Endothelial cell of umbilical vein (primary cell): ENCODE data around the gene RAB37. TPM values are rescaled to one million over a fixed set of nuclear protein-coding genes. Genes with fewer than 3 reads are reported as not detected.

Source experiments
- BruUV-seq: library from RNA; stranded (reverse); fragments of 400-500 nt; replicated peaks from 2 replicates; lab custom pipeline; 2021; lab: Mats Ljungman, UMichigan
- CTCF ChIA-PET: fragments of 300-600, 350-600 bp; sonication (Branson Sonifier 250); formaldehyde crosslinking; loops from one replicate; lab custom pipeline; 2021; ENCODE audit warnings: antibody characterized with exemption, inconsistent platforms; lab: Charles Lee
- POLR2A ChIA-PET: fragments of 300-600, 350-600 bp; sonication (Branson Sonifier 250); formaldehyde crosslinking; loops from one replicate; lab custom pipeline; 2021; ENCODE audit warnings: antibody characterized with exemption, inconsistent platforms; lab: Charles Lee
- DNase-seq: peaks from one replicate; pipeline ENCODE4 v3.0.0-alpha.2; 2011; ENCODE audit warnings: low read depth, low spot score
- FAIRE-seq: peaks from 2 replicates; lab custom pipeline; 2011; peaks lifted over from hg19 to GRCh38; lab: Jason Lieb, UNC
- H2AFZ ChIP-seq: 2 replicates; pipeline ENCODE4 v1.6.0; 2012; ENCODE audit warnings: low read depth, low read length, control low read depth, inconsistent platforms
- H3K27ac ChIP-seq: 2 replicates; pipeline ENCODE4 v1.5.1; 2011; ENCODE audit warnings: low read depth, mild to moderate bottlenecking, control low read depth, low read length, moderate library complexity; ENCODE audit not compliant: insufficient read depth
- H3K27me3 ChIP-seq, 2 experiments: 2 replicates each; pipeline versions ENCODE4 v1.6.0 to v1.6.1; 2011; ENCODE audit warnings: low read length in 2 of 2, mixed read lengths in 1 of 2; ENCODE audit not compliant: control insufficient read depth in 2 of 2, insufficient read depth in 2 of 2
- H3K36me3 ChIP-seq, 2 experiments: 2 replicates in 1 of 2; 3 replicates in 1 of 2; pipeline ENCODE4 v1.5.1; 2011; ENCODE audit warnings: low read length in 2 of 2, mild to moderate bottlenecking in 1 of 2, moderate library complexity in 1 of 2; ENCODE audit not compliant: control insufficient read depth in 2 of 2, insufficient read depth in 2 of 2; ENCODE audit errors: extremely low read depth in 1 of 2
- H3K4me1 ChIP-seq: 3 replicates; pipeline ENCODE4 v1.5.1; 2011; ENCODE audit warnings: mild to moderate bottlenecking, low read length; ENCODE audit not compliant: control insufficient read depth, insufficient read depth; ENCODE audit errors: extremely low read depth
- H3K4me2 ChIP-seq: 2 replicates; pipeline ENCODE4 v1.6.1; 2011; ENCODE audit warnings: low read length, control low read depth, mixed read lengths; ENCODE audit not compliant: insufficient read depth
- H3K4me3 ChIP-seq, 3 experiments: fragments of 200-600 bp in 1 of 3; sonication (generic), shearing (Covaris generic) in 1 of 3; replicated peaks in 1 of 3; 2 replicates each; pipeline ENCODE4 v1.5.1; 2011 to 2016; ENCODE audit warnings: control low read depth in 3 of 3, low read length in 3 of 3, mild to moderate bottlenecking in 2 of 3, inconsistent platforms in 1 of 3, low read depth in 1 of 3, moderate library complexity in 1 of 3; ENCODE audit not compliant: insufficient read depth in 1 of 3
- H3K79me2 ChIP-seq: 2 replicates; pipeline ENCODE4 v1.6.0; 2012; ENCODE audit warnings: low read length, inconsistent platforms; ENCODE audit not compliant: control insufficient read depth, insufficient read depth
- H3K9ac ChIP-seq: replicated peaks from 2 replicates; pipeline ENCODE3; 2011; ENCODE audit warnings: low read length, control low read depth; ENCODE audit not compliant: insufficient read depth; ENCODE audit errors: extremely low read depth
- H3K9me1 ChIP-seq: replicated peaks from 3 replicates; pipeline ENCODE4 v1.6.0; 2011; ENCODE audit warnings: mild to moderate bottlenecking, low read length; ENCODE audit not compliant: control insufficient read depth, insufficient read depth; ENCODE audit errors: extremely low read depth
- H3K9me3 ChIP-seq: replicated peaks from 2 replicates; pipeline ENCODE4 v1.5.1; 2012; ENCODE audit warnings: low read length, inconsistent platforms; ENCODE audit not compliant: control insufficient read depth, insufficient read depth
- H4K20me1 ChIP-seq: replicated peaks from 2 replicates; pipeline ENCODE3; 2011; ENCODE audit warnings: mild to moderate bottlenecking, low read length; ENCODE audit not compliant: control insufficient read depth, insufficient read depth; ENCODE audit errors: extremely low read depth
- EZH2 ChIP-seq: IDR thresholded peaks from 2 replicates; pipeline ENCODE4 v1.6.1; 2012; ENCODE audit warnings: borderline replicate concordance, low read depth, mild to moderate bottlenecking, moderate library complexity, low read length, inconsistent platforms; ENCODE audit not compliant: severe bottlenecking
- FOS ChIP-seq: IDR thresholded peaks from 2 replicates; pipeline ENCODE4 v1.6.1; 2011; ENCODE audit warnings: mild to moderate bottlenecking, low read length, moderate library complexity, borderline replicate concordance; ENCODE audit not compliant: insufficient read depth
- GATA2 ChIP-seq: IDR thresholded peaks from 2 replicates; pipeline ENCODE4 v1.7.0; 2011; ENCODE audit warnings: low read depth, mild to moderate bottlenecking, moderate library complexity, mixed read lengths, low read length; ENCODE audit not compliant: insufficient read length, insufficient read depth
- JUN ChIP-seq: IDR thresholded peaks from 2 replicates; pipeline ENCODE4 v1.6.1; 2011; ENCODE audit warnings: borderline replicate concordance, low read depth; ENCODE audit not compliant: insufficient read length, insufficient read depth
- MYC ChIP-seq: IDR thresholded peaks from one replicate; pipeline ENCODE4 v1.6.1; 2011; ENCODE audit warnings: mild to moderate bottlenecking, low read depth, low read length
- POLR2A ChIP-seq: IDR thresholded peaks from 2 replicates; pipeline ENCODE4 v1.6.1; 2012; ENCODE audit warnings: low read depth, mild to moderate bottlenecking, control low read depth, low read length
- POLR2AphosphoS5 ChIP-seq: IDR thresholded peaks from 2 replicates; pipeline ENCODE4 v1.6.1; 2012; ENCODE audit warnings: low read depth, mild to moderate bottlenecking, control low read depth, low read length, moderate library complexity; ENCODE audit not compliant: insufficient read depth
- dilution Hi-C: fragments of 300-500 bp; cut with MboI; formaldehyde crosslinking; loops from one replicate; pipeline ENCODE4 v1.15.0; 2019; ENCODE audit warnings: low sequenced_read_pairs; ENCODE audit not compliant: extremely low pct_ligation_motif_present
- intact Hi-C: fragments of 100-400 bp; cut with micrococcal nuclease; formaldehyde crosslinking; loops from one replicate; pipeline ENCODE4 v1.10.0; 2022
- polyA plus RNA-seq, 4 experiments: library from polyadenylated mRNA; depleted of rRNA in 3 of 4; stranded (reverse) in 3 of 4; unstranded in 1 of 4; fragments of >200 nt; gene quantifications; 2 replicates each; pipeline versions ENCODE4 v1.2.1 to v1.2.3, GENCODE V29; 2011 to 2012; ENCODE audit warnings: missing spikeins in 1 of 4
- total RNA-seq: library from RNA; stranded (reverse); gene quantifications from 2 replicates; pipeline ENCODE4 v1.2.3, GENCODE V29; 2021
- TF ChIP-seq, protein P1 (sequence below): IDR thresholded peaks from 2 replicates; pipeline ENCODE4 v1.6.1; 2011; ENCODE audit not compliant: insufficient read depth, insufficient read length
- TF ChIP-seq, protein P2 (sequence below), 2 donors: IDR thresholded peaks; 1 replicate in 1 of 2; 2 replicates in 1 of 2; pipeline ENCODE4 v1.5.1; 2011; ENCODE audit warnings: low read length in 2 of 2, mild to moderate bottlenecking in 2 of 2, moderate library complexity in 2 of 2, control low read depth in 1 of 2, inconsistent platforms in 1 of 2, low read depth in 1 of 2; ENCODE audit not compliant: insufficient read depth in 1 of 2; ENCODE audit errors: extremely low read depth in 1 of 2

The RAB37 gene
- total and polyA plus RNA-seq, 2 donors (not counting 3 experiments of a cell fraction or from before 2014, with no cell fraction given) = 0.11 TPM; not detected in 1

DNA sequence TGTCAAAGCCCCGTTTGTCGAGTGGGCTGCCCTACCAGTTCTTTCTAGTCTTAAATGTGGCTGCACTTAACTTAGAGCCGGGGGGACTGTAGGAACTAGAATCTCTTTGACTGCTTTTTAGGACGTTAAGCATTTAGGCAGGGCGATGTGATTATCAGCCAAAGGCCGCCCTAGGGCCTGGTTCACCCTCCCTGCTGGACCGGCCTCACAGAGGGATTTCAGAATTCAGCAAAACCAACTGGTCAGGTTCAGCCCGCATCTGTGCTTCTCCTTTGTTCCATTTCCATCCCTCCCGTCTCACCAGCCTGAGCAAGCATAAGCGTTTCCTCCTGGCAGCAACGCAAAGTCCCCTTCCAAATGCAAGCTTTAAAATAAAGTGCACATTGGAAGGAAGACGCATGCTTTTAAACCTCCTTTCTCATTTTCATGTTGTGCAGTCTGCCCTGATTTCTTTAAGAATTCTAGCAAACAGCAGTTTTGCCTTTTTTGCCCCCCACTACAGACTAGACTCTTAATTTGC, 55.6 kb downstream of the RAB37 start:
- Histone ChIP-seq H2AFZ (no peak overlapping the region), H3K4me2 (no peak overlapping the region), H3K4me1 (peaks cover 9% of the 10 kb centered on the region), H3K9me1 (no peaks in the 10 kb centered on the region), H3K27me3 (no peaks in the 10 kb centered on the region), H3K9me3 (no peaks in the 10 kb centered on the region), H3K79me2 (no peaks in the 10 kb centered on the region), H4K20me1 (no peaks in the 10 kb centered on the region), H3K9ac (no peak overlapping the region), H3K36me3 (peaks cover 8 to 18% of the 10 kb centered on the region in 2 experiments), H3K27ac (no peak overlapping the region), H3K4me3 (no peak overlapping the region)
- POLR2A ChIA-PET = no interaction called here
- CTCF ChIA-PET = interaction anchor here (1.0 to 14.0 kb wide), 4 partner anchors 33 to 165 kb away, joined by 3 to 325 read pairs (median 16); partner anchors contain the start of genes FDXR and GRIN2C
- DNase-seq (no peak), FAIRE-seq (no peak)
- TF ChIP-seq EZH2 = no peak
- no peak for TF ChIP-seq POLR2A
- no peak for TF ChIP-seq POLR2AphosphoS5
- no peak for TF ChIP-seq MYC
- no peak for TF ChIP-seq FOS
- no peak for TF ChIP-seq JUN
- TF ChIP-seq, protein P1, sequence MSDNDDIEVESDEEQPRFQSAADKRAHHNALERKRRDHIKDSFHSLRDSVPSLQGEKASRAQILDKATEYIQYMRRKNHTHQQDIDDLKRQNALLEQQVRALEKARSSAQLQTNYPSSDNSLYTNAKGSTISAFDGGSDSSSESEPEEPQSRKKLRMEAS = no peak
- TF ChIP-seq GATA2 = no peak
- TF ChIP-seq, protein P2, sequence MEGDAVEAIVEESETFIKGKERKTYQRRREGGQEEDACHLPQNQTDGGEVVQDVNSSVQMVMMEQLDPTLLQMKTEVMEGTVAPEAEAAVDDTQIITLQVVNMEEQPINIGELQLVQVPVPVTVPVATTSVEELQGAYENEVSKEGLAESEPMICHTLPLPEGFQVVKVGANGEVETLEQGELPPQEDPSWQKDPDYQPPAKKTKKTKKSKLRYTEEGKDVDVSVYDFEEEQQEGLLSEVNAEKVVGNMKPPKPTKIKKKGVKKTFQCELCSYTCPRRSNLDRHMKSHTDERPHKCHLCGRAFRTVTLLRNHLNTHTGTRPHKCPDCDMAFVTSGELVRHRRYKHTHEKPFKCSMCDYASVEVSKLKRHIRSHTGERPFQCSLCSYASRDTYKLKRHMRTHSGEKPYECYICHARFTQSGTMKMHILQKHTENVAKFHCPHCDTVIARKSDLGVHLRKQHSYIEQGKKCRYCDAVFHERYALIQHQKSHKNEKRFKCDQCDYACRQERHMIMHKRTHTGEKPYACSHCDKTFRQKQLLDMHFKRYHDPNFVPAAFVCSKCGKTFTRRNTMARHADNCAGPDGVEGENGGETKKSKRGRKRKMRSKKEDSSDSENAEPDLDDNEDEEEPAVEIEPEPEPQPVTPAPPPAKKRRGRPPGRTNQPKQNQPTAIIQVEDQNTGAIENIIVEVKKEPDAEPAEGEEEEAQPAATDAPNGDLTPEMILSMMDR (IDR thresholded peaks at IDR 0.05; ENCODE audit: extremely low read depth in 1 of 2, insufficient read depth in 1 of 2, low read depth in 1 of 2, low read length in 2 of 2) = no peak
- dilution Hi-C loops = no loop called here
- no TSS peak for BruUV-seq
- intact Hi-C loops = loop anchor here (5.0 kb wide), 1 partner anchor 50 kb away; no protein-coding TSS in a partner anchor
